HG02763 (cell line): Measurements from ENCODE around the gene EIF4G1.

Source experiments
- ATAC-seq: cut with Tn5 transposase; IDR thresholded peaks from one replicate; pipeline ENCODE4 v1.9.1; 2021; ENCODE audit warnings: mild to moderate bottlenecking, moderate library complexity; ENCODE audit not compliant: unreplicated experiment

The EIF4G1 gene

DNA sequence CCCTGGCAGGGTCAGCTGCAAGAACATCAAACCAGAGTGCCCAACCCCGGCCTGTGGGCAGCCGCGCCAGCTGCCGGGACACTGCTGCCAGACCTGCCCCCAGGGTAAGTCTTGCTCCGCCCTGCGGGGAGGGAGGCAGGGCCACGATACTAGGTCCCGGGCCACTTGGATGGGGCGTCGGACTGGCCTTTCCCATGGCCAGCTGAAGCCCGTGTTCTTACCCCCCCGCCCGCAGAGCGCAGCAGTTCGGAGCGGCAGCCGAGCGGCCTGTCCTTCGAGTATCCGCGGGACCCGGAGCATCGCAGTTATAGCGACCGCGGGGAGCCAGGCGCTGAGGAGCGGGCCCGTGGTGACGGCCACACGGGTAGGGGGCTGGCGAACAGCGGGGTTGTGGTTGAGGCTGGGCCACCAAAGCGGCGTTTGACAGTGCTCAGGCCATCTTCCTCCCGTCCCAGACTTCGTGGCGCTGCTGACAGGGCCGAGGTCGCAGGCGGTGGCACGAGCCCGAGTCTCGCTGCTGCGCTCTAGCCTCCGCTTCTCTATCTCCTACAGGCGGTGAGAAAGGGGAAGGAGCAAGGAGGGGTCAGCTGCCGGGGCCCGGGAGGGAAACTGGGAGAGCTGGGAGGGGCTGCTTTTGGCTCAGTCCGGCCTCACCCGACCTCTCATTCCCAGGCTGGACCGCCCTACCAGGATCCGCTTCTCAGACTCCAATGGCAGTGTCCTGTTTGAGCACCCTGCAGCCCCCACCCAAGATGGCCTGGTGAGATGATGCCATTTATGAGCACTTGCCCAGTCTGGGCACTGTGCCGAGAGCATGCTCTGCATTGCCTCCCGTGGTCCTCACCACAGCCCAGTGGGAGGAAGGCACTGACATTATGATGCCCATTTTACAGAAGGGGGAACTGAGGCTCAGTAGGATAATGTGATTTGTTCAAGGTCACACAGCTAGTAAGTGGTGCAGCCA lies 67.1 kb downstream of the EIF4G1 start:
- ATAC-seq, result no peak

DNA sequence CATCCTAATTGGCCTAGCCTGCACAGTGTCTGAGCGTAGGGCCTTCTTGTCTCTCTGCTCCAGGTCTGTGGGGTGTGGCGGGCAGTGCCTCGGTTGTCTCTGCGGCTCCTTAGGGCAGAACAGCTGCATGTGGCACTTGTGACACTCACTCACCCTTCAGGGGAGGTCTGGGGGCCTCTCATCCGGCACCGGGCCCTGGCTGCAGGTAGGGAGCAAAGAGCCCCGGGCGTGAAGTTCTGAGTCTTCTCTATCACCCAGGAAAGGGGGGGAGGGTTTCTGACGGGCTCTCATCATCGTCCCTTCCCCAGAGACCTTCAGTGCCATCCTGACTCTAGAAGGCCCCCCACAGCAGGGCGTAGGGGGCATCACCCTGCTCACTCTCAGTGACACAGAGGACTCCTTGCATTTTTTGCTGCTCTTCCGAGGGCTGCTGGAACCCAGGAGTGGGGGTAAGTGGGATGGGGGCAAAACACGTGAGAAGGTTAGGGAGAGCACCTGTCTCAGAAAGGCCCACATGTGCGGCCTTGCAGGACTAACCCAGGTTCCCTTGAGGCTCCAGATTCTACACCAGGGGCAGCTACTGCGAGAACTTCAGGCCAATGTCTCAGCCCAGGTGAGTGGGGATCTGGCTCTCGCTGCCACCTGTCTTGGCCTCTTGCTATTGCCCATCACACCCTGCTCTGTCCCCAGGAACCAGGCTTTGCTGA lies 68.1 kb downstream of the EIF4G1 start:
- no peak for ATAC-seq

DNA sequence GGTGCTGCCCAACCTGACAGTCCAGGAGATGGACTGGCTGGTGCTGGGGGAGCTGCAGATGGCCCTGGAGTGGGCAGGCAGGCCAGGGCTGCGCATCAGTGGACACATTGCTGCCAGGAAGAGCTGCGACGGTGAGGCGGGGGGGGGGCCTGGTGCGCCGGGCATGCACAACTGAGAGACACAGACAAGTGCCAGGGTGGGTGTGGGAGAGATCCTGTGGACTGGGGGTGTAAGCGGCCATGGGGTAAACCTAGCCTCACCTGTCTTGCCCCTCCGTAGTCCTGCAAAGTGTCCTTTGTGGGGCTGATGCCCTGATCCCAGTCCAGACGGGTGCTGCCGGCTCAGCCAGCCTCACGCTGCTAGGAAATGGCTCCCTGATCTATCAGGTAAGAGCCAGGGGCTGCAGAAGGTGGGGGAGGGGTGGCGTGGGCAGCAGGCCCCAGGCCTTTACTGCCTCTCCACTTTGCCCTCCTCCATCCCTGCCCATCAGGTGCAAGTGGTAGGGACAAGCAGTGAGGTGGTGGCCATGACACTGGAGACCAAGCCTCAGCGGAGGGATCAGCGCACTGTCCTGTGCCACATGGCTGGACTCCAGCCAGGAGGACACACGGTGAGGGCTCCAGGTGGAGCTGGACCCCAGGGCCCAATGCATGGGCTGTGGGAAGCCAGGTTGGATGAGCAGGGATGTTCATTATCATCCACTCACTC lies 68.8 kb downstream of the EIF4G1 start:
- ATAC-seq, result no peak

DNA sequence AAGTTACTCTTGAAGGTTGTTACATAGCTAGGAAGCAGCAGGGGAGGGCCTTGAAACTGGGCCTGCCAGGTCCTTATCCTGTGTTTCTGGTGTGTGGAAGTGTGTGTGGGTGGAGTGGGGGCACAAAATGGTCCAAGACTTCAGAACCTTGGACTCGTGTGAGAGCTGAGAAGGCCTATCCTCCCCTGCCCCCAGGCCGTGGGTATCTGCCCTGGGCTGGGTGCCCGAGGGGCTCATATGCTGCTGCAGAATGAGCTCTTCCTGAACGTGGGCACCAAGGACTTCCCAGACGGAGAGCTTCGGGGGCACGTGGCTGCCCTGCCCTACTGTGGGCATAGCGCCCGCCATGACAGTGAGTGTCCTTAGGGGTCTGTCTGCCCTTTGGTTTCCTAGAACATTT lies 69.9 kb downstream of the EIF4G1 start:
- no peak for ATAC-seq
